ENCODE data around the gene HOXC11. TPM values are rescaled to one million over a fixed set of nuclear protein-coding genes. Genes with fewer than 3 reads are reported as not detected.

The HOXC11 gene
- polyA plus RNA-seq, 1 donor from 2014 or later, result not detected

- Mint-ChIP-seq H3K9me3 (peaks cover 0 to 2% (median 0%) of the 10 kb centered on the region in 3 donors), H3K4me1 (peaks cover 6 to 14% (median 9%) of the 10 kb centered on the region in 3 donors), H3K27me3 (peaks cover 51% of the 10 kb centered on the region), H3K27ac (peak overlapping the region in 2 of 3 donors; percentile 83 to 96), H3K36me3 (no peaks in the 10 kb centered on the region), H3K4me3 (peak overlapping the region in 2 of 4 donors; percentile 49 to 74)
Observed at GRCh38 chr12:54019924-54020590, 47.1 kb downstream of the HOXC11 start.

GRCh38 chr12:54020591-54021405 lies 47.9 kb downstream of the HOXC11 start:
- H3K4me1 Mint-ChIP-seq, result peaks cover 6 to 11% (median 9%) of the 10 kb centered on the region in 3 donors
- H3K36me3 Mint-ChIP-seq, result no peaks in the 10 kb centered on the region
- peak overlapping the region in 1 of 3 donors; percentile 83 for H3K27ac Mint-ChIP-seq
- H3K27me3 Mint-ChIP-seq, result peaks cover 50% of the 10 kb centered on the region
- H3K4me3 Mint-ChIP-seq, result peak overlapping the region in 1 of 4 donors; percentile 75
- H3K9me3 Mint-ChIP-seq, result peaks cover 0 to 2% (median 0%) of the 10 kb centered on the region in 3 donors

GRCh38 chr12:54021432-54022013 lies 48.6 kb downstream of the HOXC11 start:
- H3K27me3 Mint-ChIP-seq, result peaks cover 56% of the 10 kb centered on the region
- H3K9me3 Mint-ChIP-seq, result peaks cover 0 to 2% (median 0%) of the 10 kb centered on the region in 3 donors
- peak overlapping the region in 3 of 4 donors; percentile 63 to 75 (median 63) for H3K4me3 Mint-ChIP-seq
- H3K36me3 Mint-ChIP-seq, result no peaks in the 10 kb centered on the region
- H3K4me1 Mint-ChIP-seq, result peaks cover 6 to 11% (median 9%) of the 10 kb centered on the region in 3 donors
- peak overlapping the region in 1 of 3 donors; percentile 83 for H3K27ac Mint-ChIP-seq

- no peaks in the 10 kb centered on the region for H3K9me3 Mint-ChIP-seq
- peaks cover 5 to 12% (median 7%) of the 10 kb centered on the region in 3 donors for H3K4me1 Mint-ChIP-seq
- peak overlapping the region in 1 of 4 donors; percentile 18 for H3K4me3 Mint-ChIP-seq
- no peaks in the 10 kb centered on the region for H3K36me3 Mint-ChIP-seq
- H3K27ac Mint-ChIP-seq, result peak overlapping the region in 1 of 3 donors; percentile 83
- peaks cover 58% of the 10 kb centered on the region for H3K27me3 Mint-ChIP-seq
Observed at GRCh38 chr12:54022960-54023884, 50.3 kb downstream of the HOXC11 start.

- no peak overlapping the region for H3K27ac Mint-ChIP-seq
- peaks cover 63% of the 10 kb centered on the region for H3K27me3 Mint-ChIP-seq
- H3K4me3 Mint-ChIP-seq, result peak overlapping the region in 1 of 4 donors; percentile 48
- H3K9me3 Mint-ChIP-seq, result peaks cover 0 to 3% (median 0%) of the 10 kb centered on the region in 3 donors
- H3K36me3 Mint-ChIP-seq, result no peaks in the 10 kb centered on the region
- peaks cover 10 to 14% (median 12%) of the 10 kb centered on the region in 3 donors for H3K4me1 Mint-ChIP-seq
Observed at GRCh38 chr12:54024127-54024526, 51.2 kb downstream of the HOXC11 start.

GRCh38 chr12:54024581-54025305 lies 51.8 kb downstream of the HOXC11 start:
- Mint-ChIP-seq H3K4me3 (no peak overlapping the region), H3K27me3 (peaks cover 64% of the 10 kb centered on the region), H3K27ac (no peak overlapping the region), H3K9me3 (peaks cover 0 to 5% (median 0%) of the 10 kb centered on the region in 3 donors), H3K36me3 (no peaks in the 10 kb centered on the region), H3K4me1 (peaks cover 12 to 17% (median 13%) of the 10 kb centered on the region in 3 donors)

- peaks cover 68% of the 10 kb centered on the region for H3K27me3 Mint-ChIP-seq
- no peak overlapping the region for H3K4me3 Mint-ChIP-seq
- no peaks in the 10 kb centered on the region for H3K36me3 Mint-ChIP-seq
- H3K4me1 Mint-ChIP-seq, result peaks cover 12 to 20% (median 16%) of the 10 kb centered on the region in 3 donors
- peaks cover 0 to 5% (median 0%) of the 10 kb centered on the region in 3 donors for H3K9me3 Mint-ChIP-seq
- peak overlapping the region in 2 of 3 donors; percentile 44 to 53 for H3K27ac Mint-ChIP-seq
Observed at GRCh38 chr12:54025499-54026405, 52.8 kb downstream of the HOXC11 start.

GRCh38 chr12:54026640-54027441 lies 53.9 kb downstream of the HOXC11 start:
- H3K27me3 Mint-ChIP-seq, result peaks cover 66% of the 10 kb centered on the region
- peaks cover 7 to 16% (median 12%) of the 10 kb centered on the region in 3 donors for H3K4me1 Mint-ChIP-seq
- H3K36me3 Mint-ChIP-seq, result no peaks in the 10 kb centered on the region
- peaks cover 0 to 5% (median 0%) of the 10 kb centered on the region in 3 donors for H3K9me3 Mint-ChIP-seq
- H3K27ac Mint-ChIP-seq, result peak overlapping the region in 2 of 3 donors; percentile 74 to 87
- peak overlapping the region in 2 of 4 donors; percentile 24 to 71 for H3K4me3 Mint-ChIP-seq

Other genes with a start within 250 kb of the HOXC11 start
- gene CALCOCO1, start 245.7 kb upstream of the HOXC11 start, polyA plus RNA-seq, result 52.0 TPM
- gene CISTR, start 221.1 kb upstream of the HOXC11 start, polyA plus RNA-seq, result not detected
- not detected for gene HOXC13, start 34.3 kb upstream of the HOXC11 start, polyA plus RNA-seq
- gene HOXC12, start 18.2 kb upstream of the HOXC11 start, polyA plus RNA-seq, result not detected
- not detected for gene HOTAIR, start 1.8 kb downstream of the HOXC11 start, polyA plus RNA-seq
- not detected for gene HOXC10, start 12.0 kb downstream of the HOXC11 start, polyA plus RNA-seq
- gene HOXC9, start 27.0 kb downstream of the HOXC11 start, polyA plus RNA-seq, result not detected
- not detected for gene HOXC8, start 35.9 kb downstream of the HOXC11 start, polyA plus RNA-seq
- not detected for gene HOXC6, start 55.3 kb downstream of the HOXC11 start, polyA plus RNA-seq
- gene HOXC5, start 59.9 kb downstream of the HOXC11 start, polyA plus RNA-seq, result not detected
- 2.3 TPM for gene HOXC4, start 80.7 kb downstream of the HOXC11 start, polyA plus RNA-seq
- 32.3 TPM for gene SMUG1, start 215.9 kb downstream of the HOXC11 start, polyA plus RNA-seq